ENCODE measurements around the gene DHX36.

DNA sequence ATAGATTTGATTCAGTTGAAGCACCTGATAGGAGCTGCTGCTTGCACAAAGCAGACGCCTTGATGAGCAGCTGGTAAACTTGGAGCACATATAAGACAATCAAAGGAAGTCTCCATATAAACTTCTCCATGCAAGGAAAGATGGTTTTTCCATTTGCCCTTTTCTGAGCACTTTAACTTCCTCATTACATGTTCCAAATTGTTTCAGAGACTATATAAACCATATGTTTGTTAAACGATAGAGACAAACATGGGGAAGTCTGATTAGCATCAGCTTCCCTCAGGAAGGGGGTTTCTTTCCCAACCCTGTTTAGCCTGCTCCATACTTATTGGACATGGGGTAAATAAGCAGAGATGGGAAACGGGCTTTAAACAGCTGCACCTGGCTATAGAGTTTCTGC lies 88.0 kb downstream of the DHX36 start:
- TF ChIP-seq ZNF217 (IDR thresholded peaks at IDR 0.05) (no peak), POLR2A (IDR thresholded peaks at IDR 0.05; ENCODE audit: low read depth, low read length) (no peak), CTCF (IDR thresholded peaks at IDR 0.05 in 2 of 3, conservative IDR thresholded peaks at IDR 0.05 in 1 of 3; ENCODE audit: control insufficient read depth in 2 of 3, extremely low read depth in 1 of 3, insufficient read depth in 1 of 3, low read depth in 3 of 3, low read length in 3 of 3) (no peak), SP1 (IDR thresholded peaks at IDR 0.05; ENCODE audit: low read depth, low read length) (no peak), EP300 (IDR thresholded peaks at IDR 0.05; ENCODE audit: borderline replicate concordance in 1 of 2, control insufficient read depth in 1 of 2, low read depth in 2 of 2, low read length in 2 of 2) (no peak), RAD51 (IDR thresholded peaks at IDR 0.05) (no peak), SRF (IDR thresholded peaks at IDR 0.05; ENCODE audit: low read depth in 2 of 2, low read length in 2 of 2) (no peak), SREBF1 (IDR thresholded peaks at IDR 0.05; ENCODE audit: low read length) (no peak), CEBPB (IDR thresholded peaks at IDR 0.05; ENCODE audit: borderline replicate concordance in 1 of 2, low read depth in 2 of 2, low read length in 2 of 2) (no peak), POLR2AphosphoS5 (IDR thresholded peaks at IDR 0.05; ENCODE audit: low read length) (no peak), GABPA (IDR thresholded peaks at IDR 0.05; ENCODE audit: low read depth) (no peak), MAX (IDR thresholded peaks at IDR 0.05; ENCODE audit: low read depth, low read length) (no peak)
- TF ChIP-seq, protein P1, sequence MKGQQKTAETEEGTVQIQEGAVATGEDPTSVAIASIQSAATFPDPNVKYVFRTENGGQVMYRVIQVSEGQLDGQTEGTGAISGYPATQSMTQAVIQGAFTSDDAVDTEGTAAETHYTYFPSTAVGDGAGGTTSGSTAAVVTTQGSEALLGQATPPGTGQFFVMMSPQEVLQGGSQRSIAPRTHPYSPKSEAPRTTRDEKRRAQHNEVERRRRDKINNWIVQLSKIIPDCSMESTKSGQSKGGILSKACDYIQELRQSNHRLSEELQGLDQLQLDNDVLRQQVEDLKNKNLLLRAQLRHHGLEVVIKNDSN (IDR thresholded peaks at IDR 0.05; ENCODE audit: borderline replicate concordance, extremely low read length, insufficient read depth, low read depth, low read length): no peak
